Ovary (tissue), 3 donors: Measurements from ENCODE around the gene CCDC91.

Experiments
- EP300 ChIP-seq: sonication (generic); formaldehyde crosslinking; IDR thresholded peaks from one replicate; pipeline ENCODE4 v1.6.1; 2017; ENCODE audit warnings: antibody characterized with exemption
- POLR2A ChIP-seq: fragments of 450-650 bp; IDR thresholded peaks from one replicate; pipeline ENCODE4 v1.6.1; 2017; ENCODE audit warnings: antibody characterized with exemption, mild to moderate bottlenecking, moderate library complexity
- TF ChIP-seq, protein P1 (sequence below), 3 donors: fragments of 450-650 bp in 2 of 3; fragments of 200-600 bp in 1 of 3; IDR thresholded peaks; one replicate each; pipeline versions ENCODE4 v1.5.1 to v1.8.0; 2016 to 2022; ENCODE audit warnings: antibody characterized with exemption in 3 of 3, mild to moderate bottlenecking in 1 of 3
- donor health status: DM: no; HTN: no; CAD: no.

DNA sequence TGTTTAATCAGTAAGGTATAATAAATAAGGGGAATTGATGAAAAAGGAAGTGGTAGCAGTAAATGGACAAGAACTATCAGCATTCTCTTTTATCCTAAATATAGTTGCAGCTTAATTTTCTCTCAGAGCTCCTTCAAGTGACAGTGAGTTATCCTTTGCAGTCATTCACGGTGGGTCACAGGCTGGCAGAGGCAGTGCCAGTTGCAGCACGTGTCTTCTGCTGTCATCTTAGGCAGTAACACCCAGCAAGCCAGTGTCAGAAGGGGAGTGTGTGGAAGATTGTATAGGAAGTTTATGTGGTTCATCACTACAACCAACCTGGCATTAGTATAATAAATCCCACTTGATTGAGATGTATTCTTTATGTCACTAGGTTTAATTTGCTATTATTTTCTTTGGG, 170.0 kb downstream of the CCDC91 start:
- TF ChIP-seq, protein P1, sequence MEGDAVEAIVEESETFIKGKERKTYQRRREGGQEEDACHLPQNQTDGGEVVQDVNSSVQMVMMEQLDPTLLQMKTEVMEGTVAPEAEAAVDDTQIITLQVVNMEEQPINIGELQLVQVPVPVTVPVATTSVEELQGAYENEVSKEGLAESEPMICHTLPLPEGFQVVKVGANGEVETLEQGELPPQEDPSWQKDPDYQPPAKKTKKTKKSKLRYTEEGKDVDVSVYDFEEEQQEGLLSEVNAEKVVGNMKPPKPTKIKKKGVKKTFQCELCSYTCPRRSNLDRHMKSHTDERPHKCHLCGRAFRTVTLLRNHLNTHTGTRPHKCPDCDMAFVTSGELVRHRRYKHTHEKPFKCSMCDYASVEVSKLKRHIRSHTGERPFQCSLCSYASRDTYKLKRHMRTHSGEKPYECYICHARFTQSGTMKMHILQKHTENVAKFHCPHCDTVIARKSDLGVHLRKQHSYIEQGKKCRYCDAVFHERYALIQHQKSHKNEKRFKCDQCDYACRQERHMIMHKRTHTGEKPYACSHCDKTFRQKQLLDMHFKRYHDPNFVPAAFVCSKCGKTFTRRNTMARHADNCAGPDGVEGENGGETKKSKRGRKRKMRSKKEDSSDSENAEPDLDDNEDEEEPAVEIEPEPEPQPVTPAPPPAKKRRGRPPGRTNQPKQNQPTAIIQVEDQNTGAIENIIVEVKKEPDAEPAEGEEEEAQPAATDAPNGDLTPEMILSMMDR (IDR thresholded peaks at IDR 0.05), result no peak
- TF ChIP-seq POLR2A (no peak), EP300 (no peak)
